Mucosa of descending colon (tissue), 3 donors: Measurements from ENCODE around the gene IGDCC3. TPM values are rescaled to one million over a fixed set of nuclear protein-coding genes. Genes with fewer than 3 reads are reported as not detected.
A peak's percentile ranks its signal among the peaks of the same experiment; 100 is the strongest.
"Not testable (repeated sequence)": the region's sequence is repeated elsewhere in the genome, so short reads cannot be mapped to it uniquely, and the experiment has no call there.

ENCODE experiments used
- ATAC-seq: fragments of 200-7000 bp; cut with Tn5 transposase; one replicate; pipeline ENCODE4 v1.9.1; 2020; ENCODE audit warnings: mild to moderate bottlenecking, moderate library complexity
- DNase-seq, 3 donors: peaks; one replicate each; pipeline ENCODE4 v3.0.0-alpha.2; 2020
- H3K36me3 ChIP-seq: fragments of 200-600 bp; one replicate; pipeline ENCODE4 v1.8.0; 2021; ENCODE audit warnings: low read depth, mild to moderate bottlenecking
- H3K4me1 ChIP-seq: fragments of 200-600 bp; one replicate; pipeline ENCODE4 v1.8.0; 2021; ENCODE audit warnings: low read depth, mild to moderate bottlenecking
- H3K4me3 ChIP-seq: fragments of 200-600 bp; one replicate; pipeline ENCODE4 v1.8.0; 2021; ENCODE audit warnings: mild to moderate bottlenecking
- H3K9me3 ChIP-seq: fragments of 200-600 bp; one replicate; pipeline ENCODE4 v1.8.0; 2021; ENCODE audit warnings: mild to moderate bottlenecking
- CTCF ChIP-seq: fragments of 200-600 bp; IDR thresholded peaks from one replicate; pipeline ENCODE4 v1.8.0; 2022; ENCODE audit warnings: antibody characterized with exemption, mild to moderate bottlenecking
- intact Hi-C, 2 donors: fragments of 100-400 bp; cut with DNase I in 1 of 2; cut with micrococcal nuclease in 1 of 2; formaldehyde crosslinking; loops; one replicate each; pipeline versions ENCODE4 v1.11.0 to v1.11.1; 2022; cut with DNase I, micrococcal nuclease
- total RNA-seq, 3 donors: library from RNA; stranded (reverse); fragmentation: NEBNext Ultra II Directional in 2 of 3; extraction: Animal tissue kit (Norgen Biotek cat#: 25700) in 2 of 3; gene quantifications; one replicate each; pipeline versions ENCODE4 v1.2.1 to v1.2.4, GENCODE V29; 2021 to 2023
- donor health status: DM: no; HTN: no; CAD: no; lungs with moderate emphysema.
- donor health status: DM: no; HTN: no; CAD: no.
- donor health status: DM: no; HTN: yes; CAD: no.

Gene IGDCC3
- total RNA-seq, 3 donors from 2014 or later: 0.51 TPM; not detected in 2

- TF ChIP-seq CTCF: no peak
Measured at GRCh38 chr15:65349338-65349737, 28.5 kb downstream of the IGDCC3 start.

GRCh38 chr15:65347756-65348155, 30.0 kb downstream of the IGDCC3 start:
- H3K4me1 ChIP-seq: peaks cover 14% of the 10 kb centered on the region
- ATAC-seq, H3K4me3 ChIP-seq, DNase-seq, H3K9me3 ChIP-seq, intact Hi-C loops, H3K36me3 ChIP-seq: not testable (repeated sequence)

More at GRCh38 chr15:65349338-65349737, 28.5 kb downstream of the IGDCC3 start:
- Histone ChIP-seq H3K36me3 (no peaks in the 10 kb centered on the region), H3K4me3 (no peak overlapping the region), H3K4me1 (peaks cover 5% of the 10 kb centered on the region), H3K9me3 (peaks cover 4% of the 10 kb centered on the region)
- intact Hi-C loops: no loop called here
- ATAC-seq (no peak), DNase-seq (no peak)

GRCh38 chr15:65346856-65347598, 30.8 kb downstream of the IGDCC3 start:
- peaks cover 14% of the 10 kb centered on the region for H3K4me1 ChIP-seq
- no peak for DNase-seq
- no peak for TF ChIP-seq CTCF
- H3K36me3 ChIP-seq: no peaks in the 10 kb centered on the region
- H3K4me3 ChIP-seq: no peak overlapping the region
- peaks cover 2% of the 10 kb centered on the region for H3K9me3 ChIP-seq
- no peak for ATAC-seq
- intact Hi-C loops: no loop called here

- Histone ChIP-seq H3K9me3 (no peaks in the 10 kb centered on the region), H3K36me3 (no peaks in the 10 kb centered on the region), H3K4me3 (no peak overlapping the region), H3K4me1 (peaks cover 17% of the 10 kb centered on the region)
- TF ChIP-seq CTCF: no peak
- ATAC-seq (no peak), DNase-seq (no peak)
- intact Hi-C loops: no loop called here
Measured at GRCh38 chr15:65344914-65345275, 32.9 kb downstream of the IGDCC3 start.

- no peaks in the 10 kb centered on the region for H3K36me3 ChIP-seq
- H3K9me3 ChIP-seq: no peaks in the 10 kb centered on the region
- DNase-seq (no peak), ATAC-seq (peak; percentile 58)
- intact Hi-C loops: no loop called here
- H3K4me1 ChIP-seq: peaks cover 21% of the 10 kb centered on the region
- H3K4me3 ChIP-seq: no peak overlapping the region
- no peak for TF ChIP-seq CTCF
Measured at GRCh38 chr15:65344214-65344913, 33.4 kb downstream of the IGDCC3 start.

GRCh38 chr15:65343374-65343981, 34.3 kb downstream of the IGDCC3 start:
- H3K36me3 ChIP-seq: no peaks in the 10 kb centered on the region
- ATAC-seq (peak; percentile 65), DNase-seq (peak in 1 of 3 donors; percentile 40)
- H3K4me3 ChIP-seq: no peak overlapping the region
- intact Hi-C loops: no loop called here
- TF ChIP-seq CTCF: no peak
- peaks cover 28% of the 10 kb centered on the region for H3K4me1 ChIP-seq
- H3K9me3 ChIP-seq: no peaks in the 10 kb centered on the region
